OCI-LY3 (cell line): ENCODE results near the gene TFF3.

Experiments
- H2AFZ ChIP-seq: fragments of 200-600, 300-600 bp; shearing (Covaris generic); 2 replicates; pipeline ENCODE4 v1.6.0; 2014; ENCODE audit warnings: antibody characterized with exemption, low read depth, low read length
- H3K27ac ChIP-seq: fragments of 200-600, 300-600 bp; sonication (generic); 2 replicates; pipeline ENCODE4 v1.5.1; 2014; ENCODE audit warnings: mild to moderate bottlenecking, low read length, moderate library complexity, mixed read lengths
- H3K27me3 ChIP-seq: fragments of 200-600, 300-600 bp; sonication (generic); 2 replicates; pipeline ENCODE4 v1.6.1; 2014; ENCODE audit warnings: low read depth, low read length, mixed read lengths
- H3K36me3 ChIP-seq: fragments of 200-600, 300-600 bp; sonication (generic); replicated peaks from 2 replicates; pipeline ENCODE3; 2014; ENCODE audit warnings: low read depth, low read length, mixed read lengths
- H3K4me1 ChIP-seq: fragments of 300-600, 200-600 bp; sonication (generic); 2 replicates; pipeline ENCODE4 v1.6.1; 2014; ENCODE audit warnings: low read length, mixed read lengths
- H3K4me2 ChIP-seq: fragments of 200-600, 300-600 bp; sonication (generic); 2 replicates; pipeline ENCODE4 v1.6.1; 2014; ENCODE audit warnings: low read length, mixed read lengths
- H3K4me3 ChIP-seq: fragments of 300-600, 200-600 bp; sonication (generic); 2 replicates; pipeline ENCODE4 v1.5.1; 2014; ENCODE audit warnings: antibody characterized with exemption, mild to moderate bottlenecking, low read length, moderate library complexity
- H3K79me2 ChIP-seq: fragments of 300-600, 200-600 bp; shearing (Covaris generic); 2 replicates; pipeline ENCODE4 v1.6.1; 2014; ENCODE audit warnings: mild to moderate bottlenecking, low read length, mixed read lengths
- H3K9ac ChIP-seq: fragments of 300-600, 200-600 bp; shearing (Covaris generic); 2 replicates; pipeline ENCODE4 v1.6.0; 2014; ENCODE audit warnings: mild to moderate bottlenecking, low read length, moderate library complexity
- H3K9me3 ChIP-seq: fragments of 200-600, 300-600 bp; shearing (Covaris generic); 2 replicates; pipeline ENCODE4 v1.6.1; 2014; ENCODE audit warnings: low read length, mixed read lengths; ENCODE audit not compliant: insufficient read depth
- H4K20me1 ChIP-seq: fragments of 200-600, 300-600 bp; sonication (generic); 2 replicates; pipeline ENCODE4 v1.6.1; 2016; ENCODE audit warnings: low read length, mixed read lengths; ENCODE audit not compliant: insufficient read depth
- CTCF ChIP-seq: fragments of 200-600, 300-600 bp; sonication (generic); IDR thresholded peaks from 2 replicates; pipeline ENCODE4 v1.5.1; 2014; ENCODE audit warnings: antibody characterized with exemption, low read length, low read depth
- EZH2phosphoT487 ChIP-seq: fragments of 200-600 bp; shearing (Covaris generic); IDR thresholded peaks from 2 replicates; pipeline ENCODE4 v1.6.1; 2018; ENCODE audit warnings: antibody characterized with exemption, mixed run types, low read depth

The TFF3 gene

GRCh38 chr21:42353623-42354022, 38.4 kb upstream of the TFF3 start:
- H3K27me3 ChIP-seq: no peaks in the 10 kb centered on the region; the same call in 1 of the 2 replicates
- H2AFZ ChIP-seq: no peak overlapping the region
- no peak overlapping the region for H3K9ac ChIP-seq
- H3K4me2 ChIP-seq: peak overlapping the region; percentile 33; the same call in 1 of the 2 replicates
- no peaks in the 10 kb centered on the region for H4K20me1 ChIP-seq
- peaks cover 4% of the 10 kb centered on the region for H3K36me3 ChIP-seq
- peaks cover 5% of the 10 kb centered on the region; the same call in 1 of the 2 replicates for H3K9me3 ChIP-seq
- H3K4me1 ChIP-seq: peaks cover 16% of the 10 kb centered on the region
- no peaks in the 10 kb centered on the region for H3K79me2 ChIP-seq
- peak overlapping the region; percentile 12; the same call in 1 of the 2 replicates for H3K4me3 ChIP-seq
- peak overlapping the region; percentile 33; the same call in 1 of the 2 replicates for H3K27ac ChIP-seq
- TF ChIP-seq EZH2phosphoT487 (no peak), CTCF (no peak)

GRCh38 chr21:42352441-42353095, 37.4 kb upstream of the TFF3 start:
- no peak overlapping the region for H3K27ac ChIP-seq
- no peak overlapping the region for H3K9ac ChIP-seq
- peaks cover 4% of the 10 kb centered on the region for H3K36me3 ChIP-seq
- no peaks in the 10 kb centered on the region; the same call in 1 of the 2 replicates for H3K27me3 ChIP-seq
- no peaks in the 10 kb centered on the region for H4K20me1 ChIP-seq
- H3K4me2 ChIP-seq: no peak overlapping the region
- TF ChIP-seq CTCF (no peak), EZH2phosphoT487 (no peak)
- peaks cover 5% of the 10 kb centered on the region; the same call in 1 of the 2 replicates for H3K9me3 ChIP-seq
- H3K4me3 ChIP-seq: no peak overlapping the region
- peaks cover 16% of the 10 kb centered on the region for H3K4me1 ChIP-seq
- H3K79me2 ChIP-seq: no peaks in the 10 kb centered on the region
- H2AFZ ChIP-seq: no peak overlapping the region

- Histone ChIP-seq H3K4me1 (peaks cover 16% of the 10 kb centered on the region), H3K4me3 (no peak overlapping the region), H3K27ac (no peak overlapping the region), H3K4me2 (no peak overlapping the region), H3K27me3 (no peaks in the 10 kb centered on the region), H3K79me2 (no peaks in the 10 kb centered on the region), H2AFZ (no peak overlapping the region), H3K9me3 (peaks cover 5% of the 10 kb centered on the region; the same call in 1 of the 2 replicates), H3K36me3 (peaks cover 4% of the 10 kb centered on the region), H4K20me1 (no peaks in the 10 kb centered on the region), H3K9ac (no peak overlapping the region)
- TF ChIP-seq EZH2phosphoT487 (no peak), CTCF (no peak)
Measured at GRCh38 chr21:42351626-42352440, 36.6 kb upstream of the TFF3 start.

GRCh38 chr21:42350927-42351426, 35.8 kb upstream of the TFF3 start, which contains the start of gene TFF2:
TSS of gene TFF2 (minus strand) at chr21:42350994. CDS start at chr21:42350957, 37 bp downstream.
- H3K9ac ChIP-seq: no peak within 1 kb of the TSS
- no peak within 1 kb of the TSS for H2AFZ ChIP-seq
- H3K9me3 ChIP-seq: peaks cover 5% of the 10 kb centered on the region; the same call in 1 of the 2 replicates
- TF ChIP-seq CTCF (no peak), EZH2phosphoT487 (no peak)
- no peaks in the 10 kb centered on the region for H4K20me1 ChIP-seq
- H3K4me1 ChIP-seq: peaks cover 16% of the 10 kb centered on the region
- peaks cover 4% of the 10 kb centered on the region for H3K36me3 ChIP-seq
- H3K27me3 ChIP-seq: no peaks in the 10 kb centered on the region
- no peak within 1 kb of the TSS for H3K27ac ChIP-seq
- H3K4me3 ChIP-seq: no peak within 1 kb of the TSS
- H3K4me2 ChIP-seq: no peak within 1 kb of the TSS
- H3K79me2 ChIP-seq: no peaks in the 10 kb centered on the region
